GM18499 (cell line): ENCODE measurements around the gene MS4A18.
"Not testable (repeated sequence)": the region's sequence is repeated elsewhere in the genome, so short reads cannot be mapped to it uniquely, and the experiment has no call there.

ENCODE experiments used
- ATAC-seq: cut with Tn5 transposase; IDR thresholded peaks from one replicate; pipeline ENCODE4 v1.9.1; 2021; ENCODE audit warnings: moderate number of reproducible peaks; ENCODE audit not compliant: insufficient read depth, unreplicated experiment

The MS4A18 gene

DNA sequence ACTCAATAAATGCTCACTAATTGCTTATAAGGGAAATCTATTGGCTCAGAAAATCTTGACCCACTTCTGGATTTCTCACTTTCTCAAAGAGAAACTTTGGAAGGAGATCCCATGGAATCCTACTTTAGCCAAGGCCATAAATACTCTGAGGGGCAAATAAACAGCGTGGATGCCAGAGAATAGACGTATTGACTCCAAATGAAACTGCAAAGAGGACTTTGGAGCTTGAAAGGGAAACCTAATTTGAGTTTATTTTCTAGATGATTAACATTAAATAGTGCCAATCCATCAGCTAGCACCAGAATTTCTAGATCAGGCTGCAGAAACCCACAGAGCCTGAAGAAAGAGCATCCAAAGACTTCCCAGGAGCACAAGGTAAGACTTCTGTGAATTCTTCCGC lies at the start of gene MS4A18:
MS4A18 (plus strand) TSS at position 301 of the 400 bp plus-strand sequence.
- no peak for ATAC-seq

GRCh38 chr11:60678231-60678630 lies 46.3 kb upstream of the MS4A18 start:
- not testable (repeated sequence) for ATAC-seq

- no peak for ATAC-seq
Observed at GRCh38 chr11:60679879-60680278, 44.6 kb upstream of the MS4A18 start.

GRCh38 chr11:60680455-60681119 lies 43.9 kb upstream of the MS4A18 start:
- ATAC-seq = no peak

- ATAC-seq = not testable (repeated sequence)
Observed at GRCh38 chr11:60684541-60684848, 40.0 kb upstream of the MS4A18 start.

GRCh38 chr11:60691661-60692060 lies 32.9 kb upstream of the MS4A18 start:
- no peak for ATAC-seq

DNA sequence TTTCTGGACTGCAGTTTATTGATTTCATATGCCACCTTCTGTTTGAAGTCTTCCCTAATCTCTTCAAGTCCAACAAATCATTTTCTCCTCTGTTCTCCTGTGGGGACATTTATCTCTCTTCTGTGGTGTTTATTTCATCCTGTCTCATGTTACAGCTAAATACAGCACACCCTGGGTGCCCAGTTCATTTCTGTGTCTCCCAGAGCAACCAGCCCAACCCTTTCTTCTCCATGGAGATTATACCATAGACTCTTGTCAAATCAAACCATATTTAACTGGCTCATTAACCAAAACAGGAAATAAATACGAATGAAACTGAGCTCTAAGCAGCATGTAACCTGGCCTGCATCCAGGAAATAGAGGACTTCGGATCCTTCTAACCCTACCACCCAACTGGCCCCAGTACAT lies 25.2 kb upstream of the MS4A18 start, which contains the start of gene MS4A8:
MS4A8 (plus strand) TSS at position 329 of the 408 bp plus-strand sequence. CDS start 1,249 bp downstream, outside the sequence.
- no peak for ATAC-seq

DNA sequence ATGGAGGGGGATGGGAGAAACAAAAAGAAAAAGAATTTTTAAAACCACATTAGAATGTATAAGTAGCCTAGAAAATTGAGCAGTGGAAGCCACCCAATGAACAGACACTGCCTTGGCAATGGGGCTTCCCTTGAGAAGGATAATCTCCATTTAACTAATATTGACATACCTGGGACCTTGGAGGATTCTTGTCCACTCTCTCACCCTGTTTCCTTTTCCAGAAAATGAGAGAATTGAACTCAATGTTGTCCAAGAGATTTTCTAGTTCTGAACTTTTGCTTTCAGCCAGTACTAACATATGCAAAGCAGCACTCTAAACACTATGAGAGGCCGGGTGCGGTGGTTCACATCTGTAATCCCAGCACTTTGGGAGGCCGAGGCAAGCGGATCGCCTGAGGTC lies 24.6 kb upstream of the MS4A18 start:
- no peak for ATAC-seq

DNA sequence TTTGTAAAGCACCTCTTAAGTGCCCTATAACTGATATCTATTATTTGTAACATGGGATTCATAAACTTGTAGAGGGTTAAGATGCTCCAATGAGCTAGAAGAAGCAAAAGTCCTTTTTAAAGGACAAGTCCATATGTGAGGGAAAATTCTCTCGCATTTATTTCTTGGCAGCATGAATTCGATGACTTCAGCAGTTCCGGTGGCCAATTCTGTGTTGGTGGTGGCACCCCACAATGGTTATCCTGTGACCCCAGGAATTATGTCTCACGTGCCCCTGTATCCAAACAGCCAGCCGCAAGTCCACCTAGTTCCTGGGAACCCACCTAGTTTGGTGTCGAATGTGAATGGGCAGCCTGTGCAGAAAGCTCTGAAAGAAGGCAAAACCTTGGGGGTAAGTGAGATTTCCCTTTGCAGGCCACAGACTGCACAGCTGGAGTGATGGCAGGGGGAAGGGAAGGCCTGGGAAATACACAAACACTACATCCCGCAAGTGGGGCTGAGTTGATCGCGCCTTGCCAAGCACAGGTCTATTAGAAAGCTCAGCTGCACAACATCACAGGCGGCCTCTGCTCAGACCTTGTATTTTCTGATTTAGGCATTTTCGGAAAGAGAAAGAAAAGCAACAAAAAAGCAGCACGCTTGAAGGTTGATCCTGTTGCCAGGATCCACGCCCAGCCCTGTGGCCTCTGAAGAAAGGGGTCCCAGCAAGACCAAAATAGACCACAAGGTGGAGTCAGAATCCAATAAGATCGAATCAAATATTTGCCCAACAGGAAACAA lies 23.6 kb upstream of the MS4A18 start:
- ATAC-seq = no peak

- no peak for ATAC-seq
Observed at GRCh38 chr11:60701469-60701818, 23.1 kb upstream of the MS4A18 start.

DNA sequence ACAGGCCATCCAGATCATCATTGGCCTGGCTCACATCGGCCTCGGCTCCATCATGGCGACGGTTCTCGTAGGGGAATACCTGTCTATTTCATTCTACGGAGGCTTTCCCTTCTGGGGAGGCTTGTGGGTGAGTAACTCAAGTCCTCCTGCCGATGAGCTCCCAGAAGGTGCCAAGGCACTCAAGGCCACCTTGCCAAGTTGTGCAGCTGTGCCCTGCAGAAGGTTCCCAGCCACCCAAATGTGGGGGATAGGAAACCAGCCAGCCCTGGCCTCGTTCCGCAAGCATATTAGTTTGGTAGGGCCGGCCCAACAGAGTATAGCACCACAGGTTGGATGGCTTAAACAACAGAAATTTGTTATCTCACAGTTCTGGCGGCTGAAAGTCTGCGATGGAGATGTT lies 21.1 kb upstream of the MS4A18 start:
- ATAC-seq = no peak

GRCh38 chr11:60705895-60706294 lies 18.6 kb upstream of the MS4A18 start:
- no peak for ATAC-seq

DNA sequence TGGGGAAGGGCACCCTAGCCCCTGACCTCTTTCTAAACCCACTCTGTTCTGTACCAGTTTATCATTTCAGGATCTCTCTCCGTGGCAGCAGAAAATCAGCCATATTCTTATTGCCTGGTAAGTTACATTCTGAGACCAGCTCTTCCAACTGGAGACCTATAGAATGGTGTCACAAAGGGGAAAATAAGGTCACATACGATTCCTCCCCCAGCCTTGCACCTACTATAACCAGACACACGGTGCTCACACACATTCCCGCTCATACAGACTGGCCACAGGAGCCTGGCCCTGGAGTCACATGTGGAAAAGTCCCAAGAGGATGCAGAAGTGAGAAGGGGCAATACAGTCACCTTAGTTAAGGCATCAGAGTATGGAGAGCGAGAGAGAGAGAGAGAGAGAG lies 17.6 kb upstream of the MS4A18 start:
- ATAC-seq = no peak

DNA sequence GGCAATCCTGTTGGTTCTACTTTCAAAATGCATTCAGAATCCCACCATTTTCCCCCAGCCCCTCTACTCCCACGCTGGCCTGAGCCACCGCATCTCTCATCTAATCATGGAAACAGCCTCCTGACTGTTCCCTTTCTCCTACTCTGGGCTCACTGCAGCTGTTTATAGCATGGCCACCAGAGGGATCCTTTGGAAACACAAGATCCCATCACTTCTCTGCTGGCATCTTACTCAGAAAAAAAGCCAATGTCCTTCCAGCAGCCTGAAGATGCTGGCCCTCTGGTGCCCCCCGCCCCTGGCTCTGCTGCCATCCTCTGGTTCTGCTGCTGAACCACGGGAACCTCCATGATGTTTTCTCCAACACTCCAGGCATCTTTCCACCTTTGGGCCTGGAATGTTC lies 14.0 kb upstream of the MS4A18 start:
- ATAC-seq = no peak

- ATAC-seq = no peak
Observed at GRCh38 chr11:60711276-60711675, 13.2 kb upstream of the MS4A18 start.

GRCh38 chr11:60713423-60713822 lies 11.1 kb upstream of the MS4A18 start:
- not testable (repeated sequence) for ATAC-seq

GRCh38 chr11:60717956-60718355 lies 6.6 kb upstream of the MS4A18 start:
- no peak for ATAC-seq

GRCh38 chr11:60718524-60719316 lies 5.8 kb upstream of the MS4A18 start:
- ATAC-seq = no peak

DNA sequence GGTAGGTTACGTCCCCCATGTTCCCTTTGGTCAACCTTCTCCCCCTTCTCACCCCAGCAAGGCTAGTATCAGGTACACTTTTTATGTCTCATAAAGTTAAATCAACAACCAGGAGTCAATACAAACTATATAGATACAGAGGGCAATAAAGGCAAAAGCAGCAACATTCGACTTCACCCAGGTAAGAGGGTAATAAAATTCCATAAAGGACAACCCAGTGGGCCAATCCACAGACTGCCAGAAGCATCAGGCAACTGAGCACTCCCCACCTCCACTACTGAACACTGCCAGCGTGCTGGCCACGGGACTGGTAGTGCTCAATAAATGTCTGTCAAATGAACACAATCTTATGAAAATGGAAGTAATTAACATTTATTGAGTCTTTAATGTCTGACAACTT lies 5.1 kb upstream of the MS4A18 start:
- ATAC-seq = no peak

DNA sequence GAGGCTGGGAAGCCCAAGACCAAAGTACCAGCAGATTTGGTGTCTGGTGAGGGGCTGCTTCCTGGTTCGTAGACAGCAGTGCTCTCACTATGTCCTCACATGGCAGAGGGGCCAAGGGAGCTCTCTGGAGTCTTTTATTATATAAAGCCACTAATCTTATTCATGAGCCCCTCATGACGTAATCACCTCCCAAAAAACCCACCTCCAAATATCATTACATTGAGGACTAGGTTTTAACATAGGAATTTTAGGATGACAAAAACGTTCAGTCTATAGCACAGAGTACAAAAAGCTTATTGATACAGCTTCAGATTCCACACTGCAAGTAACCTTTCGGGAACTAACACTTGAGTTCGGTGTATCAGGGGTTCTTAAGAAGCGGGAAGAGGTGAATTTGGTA lies 4.1 kb upstream of the MS4A18 start:
- no peak for ATAC-seq

- ATAC-seq = no peak
Observed at GRCh38 chr11:60725592-60725991, 1.1 kb downstream of the MS4A18 start.
